Loucy (cell line): ENCODE data around the gene UBE2D4.
A peak's percentile ranks its signal among the peaks of the same experiment; 100 is the strongest.

Experiments used
- H2AFZ ChIP-seq: fragments of 200-600 bp; sonication (generic); 2 replicates; pipeline ENCODE4 v1.6.0; 2016; ENCODE audit warnings: antibody characterized with exemption, mild to moderate bottlenecking, low read length, moderate library complexity
- H3F3A ChIP-seq: fragments of 200-600 bp; 2 replicates; pipeline ENCODE4 v1.6.0; 2016; ENCODE audit warnings: antibody characterized with exemption, low read depth, mild to moderate bottlenecking
- H3K27me3 ChIP-seq: fragments of 200-600 bp; sonication (generic); 2 replicates; pipeline ENCODE4 v1.6.1; 2014; ENCODE audit warnings: low read length, mild to moderate bottlenecking; ENCODE audit not compliant: insufficient read depth, poor library complexity, severe bottlenecking
- H3K36me3 ChIP-seq: fragments of 200-600 bp; sonication (generic); 2 replicates; pipeline ENCODE4 v1.6.1; 2016; ENCODE audit warnings: low read length; ENCODE audit not compliant: insufficient read depth
- H3K4me1 ChIP-seq: fragments of 200-600 bp; sonication (generic); 2 replicates; pipeline ENCODE4 v1.5.1; 2014; ENCODE audit warnings: low read length, mild to moderate bottlenecking; ENCODE audit not compliant: insufficient read depth, poor library complexity, severe bottlenecking
- H3K4me2 ChIP-seq: fragments of 200-600 bp; sonication (generic); 2 replicates; pipeline ENCODE4 v1.6.0; 2014; ENCODE audit warnings: antibody characterized with exemption, low read length, low read depth, mild to moderate bottlenecking; ENCODE audit not compliant: poor library complexity, severe bottlenecking
- H3K4me3 ChIP-seq: fragments of 200-600 bp; sonication (generic); 2 replicates; pipeline ENCODE4 v1.5.1; 2014; ENCODE audit warnings: low read length, mild to moderate bottlenecking, mixed read lengths; ENCODE audit not compliant: poor library complexity, severe bottlenecking
- H3K79me2 ChIP-seq: fragments of 200-600 bp; sonication (generic); 2 replicates; pipeline ENCODE4 v1.6.1; 2014; ENCODE audit warnings: low read length; ENCODE audit not compliant: insufficient read depth
- H3K9ac ChIP-seq: fragments of 200-600 bp; sonication (generic); 2 replicates; pipeline ENCODE4 v1.6.0; 2014; ENCODE audit warnings: mild to moderate bottlenecking, low read depth, low read length, moderate library complexity; ENCODE audit not compliant: poor library complexity, severe bottlenecking
- H3K9me2 ChIP-seq: fragments of 200-600 bp; sonication (generic); replicated peaks from 2 replicates; pipeline ENCODE4 v1.6.1; 2016; ENCODE audit warnings: low read depth, low read length, mixed read lengths
- H3K9me3 ChIP-seq: fragments of 200-600 bp; sonication (generic); 2 replicates; pipeline ENCODE4 v1.6.1; 2014; ENCODE audit warnings: mild to moderate bottlenecking, antibody characterized with exemption, low read length, low read depth; ENCODE audit not compliant: insufficient read depth
- H4K20me1 ChIP-seq: fragments of 200-600 bp; sonication (generic); 2 replicates; pipeline ENCODE4 v1.6.0; 2014; ENCODE audit warnings: antibody characterized with exemption, low read length, mild to moderate bottlenecking; ENCODE audit not compliant: insufficient read depth, poor library complexity, severe bottlenecking
- EZH2phosphoT487 ChIP-seq: fragments of 200-600 bp; IDR thresholded peaks from 2 replicates; pipeline ENCODE4 v1.6.1; 2018; ENCODE audit warnings: antibody characterized with exemption, mild to moderate bottlenecking, moderate library complexity, borderline replicate concordance
- TF ChIP-seq, protein P1 (sequence below): fragments of 200-600 bp; sonication (generic); conservative IDR thresholded peaks from 2 replicates; pipeline ENCODE4 v1.5.1; 2014; ENCODE audit warnings: mild to moderate bottlenecking, antibody characterized with exemption, low read length

UBE2D4 gene

DNA sequence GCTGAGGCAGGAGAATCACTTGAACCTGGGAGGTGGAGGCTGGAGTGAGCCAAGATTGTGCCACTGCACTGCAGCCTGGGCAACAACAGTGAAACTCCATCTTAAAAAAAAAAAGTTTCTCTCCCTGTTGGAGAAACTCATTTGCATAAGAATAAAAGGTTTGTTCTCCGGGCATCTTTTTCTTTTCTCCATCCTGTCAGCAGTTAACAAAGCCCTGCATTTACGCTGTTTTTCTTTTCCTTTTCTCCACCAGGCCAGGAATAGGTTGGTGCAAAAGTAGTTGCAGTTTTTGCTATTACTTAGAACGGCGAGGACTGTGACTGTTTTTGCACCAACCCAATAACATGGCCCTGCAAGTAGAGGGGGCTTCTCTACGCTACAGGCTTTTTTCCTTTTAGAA lies 10.3 kb upstream of the UBE2D4 start:
- H3K79me2 ChIP-seq: no peaks in the 10 kb centered on the region
- no peaks in the 10 kb centered on the region for H3K27me3 ChIP-seq
- no peaks in the 10 kb centered on the region for H3K9me3 ChIP-seq
- no peak overlapping the region for H3K4me2 ChIP-seq
- no peak overlapping the region for H2AFZ ChIP-seq
- no peak for TF ChIP-seq EZH2phosphoT487
- TF ChIP-seq, protein P1, sequence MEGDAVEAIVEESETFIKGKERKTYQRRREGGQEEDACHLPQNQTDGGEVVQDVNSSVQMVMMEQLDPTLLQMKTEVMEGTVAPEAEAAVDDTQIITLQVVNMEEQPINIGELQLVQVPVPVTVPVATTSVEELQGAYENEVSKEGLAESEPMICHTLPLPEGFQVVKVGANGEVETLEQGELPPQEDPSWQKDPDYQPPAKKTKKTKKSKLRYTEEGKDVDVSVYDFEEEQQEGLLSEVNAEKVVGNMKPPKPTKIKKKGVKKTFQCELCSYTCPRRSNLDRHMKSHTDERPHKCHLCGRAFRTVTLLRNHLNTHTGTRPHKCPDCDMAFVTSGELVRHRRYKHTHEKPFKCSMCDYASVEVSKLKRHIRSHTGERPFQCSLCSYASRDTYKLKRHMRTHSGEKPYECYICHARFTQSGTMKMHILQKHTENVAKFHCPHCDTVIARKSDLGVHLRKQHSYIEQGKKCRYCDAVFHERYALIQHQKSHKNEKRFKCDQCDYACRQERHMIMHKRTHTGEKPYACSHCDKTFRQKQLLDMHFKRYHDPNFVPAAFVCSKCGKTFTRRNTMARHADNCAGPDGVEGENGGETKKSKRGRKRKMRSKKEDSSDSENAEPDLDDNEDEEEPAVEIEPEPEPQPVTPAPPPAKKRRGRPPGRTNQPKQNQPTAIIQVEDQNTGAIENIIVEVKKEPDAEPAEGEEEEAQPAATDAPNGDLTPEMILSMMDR: no peak
- no peaks in the 10 kb centered on the region for H3F3A ChIP-seq
- H3K4me1 ChIP-seq: no peaks in the 10 kb centered on the region
- H3K4me3 ChIP-seq: no peak overlapping the region
- H3K9ac ChIP-seq: no peak overlapping the region
- no peaks in the 10 kb centered on the region for H3K36me3 ChIP-seq
- no peaks in the 10 kb centered on the region for H4K20me1 ChIP-seq
- no peaks in the 10 kb centered on the region for H3K9me2 ChIP-seq

DNA sequence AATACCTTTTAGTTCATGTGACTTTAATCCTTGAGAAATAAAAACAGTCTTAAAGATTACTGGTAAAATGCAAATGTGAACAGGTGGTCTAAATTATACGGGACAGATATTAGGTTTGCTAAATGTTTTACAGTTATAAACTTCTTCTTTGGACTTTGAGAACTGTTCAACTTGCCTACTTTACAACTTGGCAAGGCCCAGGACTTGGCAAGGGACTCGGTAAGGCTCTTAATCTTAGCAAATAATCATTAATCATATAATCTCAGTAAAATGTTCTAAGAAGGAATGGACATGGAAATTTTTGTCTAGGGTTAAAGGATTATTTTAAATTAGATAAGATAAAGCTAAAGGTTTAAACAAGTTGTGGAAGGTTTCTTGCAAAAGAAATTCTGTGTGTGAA lies 4.8 kb upstream of the UBE2D4 start:
- no peak overlapping the region for H2AFZ ChIP-seq
- H4K20me1 ChIP-seq: no peaks in the 10 kb centered on the region
- H3K36me3 ChIP-seq: no peaks in the 10 kb centered on the region
- H3K27me3 ChIP-seq: no peaks in the 10 kb centered on the region
- no peaks in the 10 kb centered on the region for H3K9me3 ChIP-seq
- no peak overlapping the region for H3K4me2 ChIP-seq
- H3K4me3 ChIP-seq: no peak overlapping the region
- no peaks in the 10 kb centered on the region for H3F3A ChIP-seq
- no peaks in the 10 kb centered on the region for H3K9me2 ChIP-seq
- no peak for TF ChIP-seq EZH2phosphoT487
- peaks cover 11% of the 10 kb centered on the region for H3K4me1 ChIP-seq
- H3K79me2 ChIP-seq: peaks cover 13% of the 10 kb centered on the region; the same call in 1 of the 2 replicates
- no peak overlapping the region for H3K9ac ChIP-seq

DNA sequence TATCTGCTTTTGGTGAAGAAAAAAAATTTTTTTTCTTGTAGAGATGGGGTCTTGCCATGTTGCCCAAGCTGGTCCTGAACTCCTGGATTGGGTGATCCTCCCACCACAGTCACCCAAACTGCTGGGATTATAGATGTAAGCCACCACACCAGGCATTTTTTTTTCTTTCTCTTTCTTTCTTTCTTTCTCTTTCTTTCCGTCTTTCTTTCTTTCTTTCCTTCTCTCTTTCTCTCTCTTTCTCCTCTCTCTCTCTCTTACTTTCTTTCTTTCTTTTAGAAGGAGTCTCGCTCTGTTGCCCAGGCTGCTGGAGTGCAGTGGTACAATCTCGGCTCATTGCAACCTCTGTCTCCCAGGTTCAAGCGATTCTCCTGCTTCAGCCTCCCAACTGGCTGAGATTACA lies 3.5 kb upstream of the UBE2D4 start:
- Histone ChIP-seq H3F3A (no peaks in the 10 kb centered on the region), H3K9ac (no peak overlapping the region), H3K27me3 (no peaks in the 10 kb centered on the region), H4K20me1 (no peaks in the 10 kb centered on the region), H3K4me3 (no peak overlapping the region), H3K4me2 (no peak overlapping the region), H3K79me2 (peaks cover 18% of the 10 kb centered on the region; the same call in 1 of the 2 replicates), H3K9me3 (no peaks in the 10 kb centered on the region), H3K4me1 (peaks cover 11% of the 10 kb centered on the region), H3K36me3 (no peaks in the 10 kb centered on the region), H3K9me2 (no peaks in the 10 kb centered on the region), H2AFZ (no peak overlapping the region)
- no peak for TF ChIP-seq EZH2phosphoT487
- TF ChIP-seq, protein P1: no peak

DNA sequence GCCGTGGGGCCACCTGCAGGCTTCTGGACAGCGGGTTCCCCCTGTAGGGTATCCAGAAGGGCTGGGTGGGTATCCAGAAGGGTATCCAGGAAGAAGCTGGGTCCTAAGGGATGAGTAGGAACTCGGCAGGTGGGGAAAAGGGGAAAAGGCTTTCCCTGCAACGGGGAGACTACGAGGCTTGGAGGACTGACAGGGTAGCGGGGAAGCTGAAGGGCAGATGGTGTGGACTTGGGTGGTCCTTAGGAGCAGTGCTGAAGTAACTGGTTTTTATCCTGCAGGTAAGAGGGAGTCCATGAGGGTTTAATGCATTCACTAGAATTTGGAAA lies 525 bp downstream of the UBE2D4 start:
- H2AFZ ChIP-seq: peak overlapping the region; percentile 97
- no peaks in the 10 kb centered on the region for H3K36me3 ChIP-seq
- TF ChIP-seq EZH2phosphoT487: no peak
- TF ChIP-seq, protein P1: peak; percentile 16
- no peaks in the 10 kb centered on the region for H3K9me3 ChIP-seq
- peak overlapping the region; percentile 85 for H3K4me3 ChIP-seq
- H3K79me2 ChIP-seq: peaks cover 18% of the 10 kb centered on the region; the same call in 1 of the 2 replicates
- peak overlapping the region; percentile 79 for H3K4me2 ChIP-seq
- no peaks in the 10 kb centered on the region for H3K27me3 ChIP-seq
- no peaks in the 10 kb centered on the region for H4K20me1 ChIP-seq
- H3F3A ChIP-seq: no peaks in the 10 kb centered on the region
- H3K9me2 ChIP-seq: no peaks in the 10 kb centered on the region
- H3K4me1 ChIP-seq: peaks cover 11% of the 10 kb centered on the region
- peak overlapping the region; percentile 82 for H3K9ac ChIP-seq
